ENCODE measurements around the gene ARID1B. TPM values are rescaled to one million over a fixed set of nuclear protein-coding genes. Genes with fewer than 3 reads are reported as not detected.

ARID1B gene
- total RNA-seq, 1 donor from 2014 or later, result 97.2 TPM

DNA sequence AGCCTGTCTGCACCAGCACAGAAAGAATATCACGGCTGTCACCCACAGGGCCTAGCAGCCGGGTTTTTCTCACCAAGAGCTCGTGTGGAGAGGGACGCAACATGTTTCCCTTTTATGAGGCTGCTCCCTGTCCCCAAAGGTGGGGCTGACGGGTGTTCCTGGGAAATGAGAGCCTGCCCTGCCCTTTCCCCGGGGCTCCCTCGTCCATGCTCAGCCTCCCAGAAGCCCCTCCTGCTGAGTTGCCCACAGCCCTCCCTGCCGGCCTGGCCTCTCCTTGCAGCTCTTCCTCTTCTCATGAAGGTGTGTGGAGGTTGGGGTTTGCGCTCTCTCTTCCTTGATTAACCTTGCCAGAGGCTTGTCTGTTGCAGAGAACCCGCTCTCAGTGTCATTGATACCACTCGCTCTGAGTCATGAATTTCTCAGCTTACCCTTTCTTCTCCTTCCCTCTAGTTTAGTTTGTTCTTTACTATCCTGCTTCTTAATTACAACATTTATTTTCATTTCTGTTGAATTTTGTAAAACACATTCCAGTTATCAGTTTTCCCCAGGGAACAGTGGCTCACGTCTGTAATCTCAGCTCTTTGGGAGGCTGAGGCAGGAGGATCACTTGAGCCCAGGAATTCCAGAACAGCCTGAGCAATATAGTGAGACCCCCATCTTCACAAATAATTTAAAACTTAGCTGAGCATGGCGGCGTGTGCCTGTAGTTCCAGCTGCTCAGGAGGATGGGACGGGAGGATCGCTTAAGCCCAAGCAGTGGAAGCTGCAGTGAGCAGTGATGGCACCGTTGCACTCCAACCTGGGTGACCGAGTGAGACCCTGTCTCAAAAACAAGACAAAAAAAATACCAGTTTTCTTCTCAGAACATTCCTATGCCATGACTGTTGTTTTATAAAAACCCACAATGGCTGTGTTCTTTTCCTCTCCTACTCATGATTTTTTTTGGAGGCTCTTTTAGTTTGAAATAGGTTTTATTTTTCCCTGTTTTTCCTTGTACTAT is 442.3 kb downstream of the ARID1B start:
- H3K27ac Mint-ChIP-seq, result peak overlapping the region; percentile 76
- no peaks in the 10 kb centered on the region for H3K36me3 Mint-ChIP-seq
- DNase-seq (ENCODE audit: extremely low spot score, unreplicated experiment), result peak; percentile 48
- H3K4me1 Mint-ChIP-seq (ENCODE audit: unreplicated experiment), result peaks cover 25% of the 10 kb centered on the region
- H3K27me3 Mint-ChIP-seq, result no peaks in the 10 kb centered on the region
- H3K4me3 Mint-ChIP-seq, result peak overlapping the region; percentile 34
- TF ChIP-seq, protein P1, sequence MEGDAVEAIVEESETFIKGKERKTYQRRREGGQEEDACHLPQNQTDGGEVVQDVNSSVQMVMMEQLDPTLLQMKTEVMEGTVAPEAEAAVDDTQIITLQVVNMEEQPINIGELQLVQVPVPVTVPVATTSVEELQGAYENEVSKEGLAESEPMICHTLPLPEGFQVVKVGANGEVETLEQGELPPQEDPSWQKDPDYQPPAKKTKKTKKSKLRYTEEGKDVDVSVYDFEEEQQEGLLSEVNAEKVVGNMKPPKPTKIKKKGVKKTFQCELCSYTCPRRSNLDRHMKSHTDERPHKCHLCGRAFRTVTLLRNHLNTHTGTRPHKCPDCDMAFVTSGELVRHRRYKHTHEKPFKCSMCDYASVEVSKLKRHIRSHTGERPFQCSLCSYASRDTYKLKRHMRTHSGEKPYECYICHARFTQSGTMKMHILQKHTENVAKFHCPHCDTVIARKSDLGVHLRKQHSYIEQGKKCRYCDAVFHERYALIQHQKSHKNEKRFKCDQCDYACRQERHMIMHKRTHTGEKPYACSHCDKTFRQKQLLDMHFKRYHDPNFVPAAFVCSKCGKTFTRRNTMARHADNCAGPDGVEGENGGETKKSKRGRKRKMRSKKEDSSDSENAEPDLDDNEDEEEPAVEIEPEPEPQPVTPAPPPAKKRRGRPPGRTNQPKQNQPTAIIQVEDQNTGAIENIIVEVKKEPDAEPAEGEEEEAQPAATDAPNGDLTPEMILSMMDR (conservative IDR thresholded peaks at IDR 0.05), result no peak
- no peaks in the 10 kb centered on the region for H3K9me3 Mint-ChIP-seq

DNA sequence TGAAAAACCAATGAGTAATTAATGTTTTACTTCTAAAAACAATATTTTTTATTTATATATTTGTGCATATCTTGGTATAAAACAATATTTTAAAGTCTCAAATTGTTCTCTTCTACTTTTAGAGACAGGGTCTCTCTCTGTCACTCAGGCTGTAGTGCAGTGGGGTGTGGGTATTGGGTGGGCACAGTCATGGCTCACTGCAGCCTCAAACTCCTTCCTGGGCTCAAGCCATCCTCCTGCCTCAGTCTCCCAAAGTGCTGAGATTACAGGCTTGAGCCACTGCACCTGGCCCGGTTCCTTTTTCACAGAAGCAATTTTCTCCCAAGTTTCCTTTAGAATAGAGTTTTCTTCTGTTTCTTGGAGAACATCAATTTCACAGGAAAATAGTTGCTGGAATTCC is 443.3 kb downstream of the ARID1B start:
- H3K9me3 Mint-ChIP-seq, result no peaks in the 10 kb centered on the region
- H3K4me1 Mint-ChIP-seq (ENCODE audit: unreplicated experiment), result peaks cover 25% of the 10 kb centered on the region
- TF ChIP-seq, protein P1 (conservative IDR thresholded peaks at IDR 0.05), result no peak
- peak overlapping the region; percentile 93 for H3K27ac Mint-ChIP-seq
- peak overlapping the region; percentile 60 for H3K4me3 Mint-ChIP-seq
- peak; percentile 34 for DNase-seq (ENCODE audit: extremely low spot score, unreplicated experiment)
- H3K27me3 Mint-ChIP-seq, result no peaks in the 10 kb centered on the region
- H3K36me3 Mint-ChIP-seq, result no peaks in the 10 kb centered on the region

DNA sequence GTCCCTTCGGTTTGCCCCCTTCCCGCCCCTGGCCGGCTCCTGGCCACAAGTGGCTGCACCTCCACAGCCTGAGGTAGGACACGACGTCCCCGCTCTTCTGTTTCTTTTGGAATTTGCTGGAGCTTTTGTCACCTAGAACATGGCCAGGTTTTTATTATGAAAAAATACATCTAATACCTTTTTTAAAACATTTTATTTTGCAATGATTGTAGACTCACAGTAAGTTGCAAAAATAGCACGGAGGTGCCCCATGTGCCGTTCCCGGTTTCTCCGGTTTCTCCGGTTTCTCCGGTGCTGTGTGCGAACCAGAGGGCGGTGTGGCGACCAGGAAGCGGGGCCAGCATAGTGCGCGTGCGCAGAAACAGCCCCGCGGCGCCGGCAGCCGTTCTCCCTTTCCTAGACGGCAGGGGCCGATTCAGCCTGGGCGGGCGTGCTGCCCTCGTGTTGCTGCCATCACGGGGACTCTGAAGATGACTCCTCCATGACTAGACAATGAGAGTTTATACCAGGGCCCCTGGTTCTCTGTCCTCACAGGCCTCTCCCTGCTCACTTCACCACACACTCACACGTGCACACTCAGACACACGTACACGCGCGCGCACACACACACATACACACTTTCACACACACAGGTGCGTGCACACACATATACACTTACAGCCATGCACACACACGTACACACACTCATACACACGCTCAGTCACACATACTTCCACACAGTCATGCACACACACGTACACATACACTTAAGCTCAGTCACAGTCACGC is 444.1 kb downstream of the ARID1B start:
- peaks cover 25% of the 10 kb centered on the region for H3K4me1 Mint-ChIP-seq (ENCODE audit: unreplicated experiment)
- H3K27me3 Mint-ChIP-seq, result no peaks in the 10 kb centered on the region
- H3K4me3 Mint-ChIP-seq, result peak overlapping the region; percentile 60
- H3K27ac Mint-ChIP-seq, result peak overlapping the region; percentile 93
- no peaks in the 10 kb centered on the region for H3K9me3 Mint-ChIP-seq
- TF ChIP-seq, protein P1 (conservative IDR thresholded peaks at IDR 0.05), result peak; percentile 16
- DNase-seq (ENCODE audit: extremely low spot score, unreplicated experiment), result peak; percentile 89
- no peaks in the 10 kb centered on the region for H3K36me3 Mint-ChIP-seq

DNA sequence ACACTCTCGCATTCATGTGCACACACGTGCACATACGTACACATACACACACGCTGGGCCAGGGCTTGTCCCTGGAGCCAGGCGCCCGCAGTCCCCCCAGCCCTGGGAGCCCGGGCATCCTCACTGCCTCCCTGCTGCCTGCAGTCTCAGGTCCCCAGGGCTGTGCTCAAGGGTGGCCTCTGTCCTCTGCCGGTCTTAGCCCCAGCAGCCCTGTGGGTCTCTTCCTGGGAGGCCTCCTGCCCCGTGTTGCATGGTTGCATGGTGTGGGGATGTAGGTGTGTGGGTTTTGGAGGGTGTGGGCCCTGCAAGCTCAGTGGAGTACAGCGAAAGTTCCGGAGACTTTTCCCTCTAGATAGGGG is 444.6 kb downstream of the ARID1B start:
- no peaks in the 10 kb centered on the region for H3K27me3 Mint-ChIP-seq

More for the DNA sequence above, 444.6 kb downstream of the ARID1B start:
- H3K9me3 Mint-ChIP-seq, result no peaks in the 10 kb centered on the region
- H3K4me1 Mint-ChIP-seq (ENCODE audit: unreplicated experiment), result peaks cover 25% of the 10 kb centered on the region
- H3K36me3 Mint-ChIP-seq, result no peaks in the 10 kb centered on the region
- H3K4me3 Mint-ChIP-seq, result peak overlapping the region; percentile 60
- no peak overlapping the region for H3K27ac Mint-ChIP-seq
- no peak for DNase-seq (ENCODE audit: extremely low spot score, unreplicated experiment)
- TF ChIP-seq, protein P1 (conservative IDR thresholded peaks at IDR 0.05), result no peak
